ENCODE measurements around the gene USP17L18. TPM values are rescaled to one million over a fixed set of nuclear protein-coding genes. Genes with fewer than 3 reads are reported as not detected.

The USP17L18 gene
- not detected in 5 replicates for total RNA-seq (2022; extraction: Qiagen RNA extraction)

GRCh38 chr4:9247953-9248680, at the start of gene USP17L18:
Gene USP17L18, plus strand, starts transcription at chr4:9248630. Its CDS starts 0 bp downstream, at chr4:9248630.

GRCh38 chr4:9210357-9210756, 38.1 kb upstream of the USP17L18 start, which contains the start of gene USP17L10:
Gene USP17L10, plus strand, starts transcription at chr4:9210657. Its CDS starts 0 bp downstream, at chr4:9210657.

GRCh38 chr4:9215105-9215504, 33.3 kb upstream of the USP17L18 start, which contains the start of gene USP17L11:
Gene USP17L11, plus strand, starts transcription at chr4:9215405. Its CDS starts 0 bp downstream, at chr4:9215405.

GRCh38 chr4:9219852-9220251, 28.6 kb upstream of the USP17L18 start, which contains the start of gene USP17L12:
Gene USP17L12, plus strand, starts transcription at chr4:9220152. Its CDS starts 0 bp downstream, at chr4:9220152.

GRCh38 chr4:9224596-9224995, 23.8 kb upstream of the USP17L18 start, which contains the start of gene USP17L13:
Gene USP17L13, plus strand, starts transcription at chr4:9224896. Its CDS starts 0 bp downstream, at chr4:9224896.

GRCh38 chr4:9234085-9234484, 14.3 kb upstream of the USP17L18 start, which contains the start of gene USP17L15:
Gene USP17L15, plus strand, starts transcription at chr4:9234385. Its CDS starts 0 bp downstream, at chr4:9234385.

GRCh38 chr4:9243579-9243978, 4.9 kb upstream of the USP17L18 start, which contains the start of gene USP17L17:
Gene USP17L17, plus strand, starts transcription at chr4:9243879. Its CDS starts 0 bp downstream, at chr4:9243879.

GRCh38 chr4:9253078-9253477, 4.6 kb downstream of the USP17L18 start, which contains the start of gene USP17L19:
Gene USP17L19, plus strand, starts transcription at chr4:9253378. Its CDS starts 0 bp downstream, at chr4:9253378.

GRCh38 chr4:9257824-9258223, 9.4 kb downstream of the USP17L18 start, which contains the start of gene USP17L20:
Gene USP17L20, plus strand, starts transcription at chr4:9258124. Its CDS starts 0 bp downstream, at chr4:9258124.

GRCh38 chr4:9262572-9262971, 14.1 kb downstream of the USP17L18 start, which contains the start of gene USP17L21:
Gene USP17L21, plus strand, starts transcription at chr4:9262872. Its CDS starts 0 bp downstream, at chr4:9262872.

GRCh38 chr4:9267319-9267718, 18.9 kb downstream of the USP17L18 start, which contains the start of gene USP17L22:
Gene USP17L22, plus strand, starts transcription at chr4:9267619. Its CDS starts 0 bp downstream, at chr4:9267619.

Other genes with a start within 250 kb of the USP17L18 start
- not detected in 5 replicates for gene FAM90A26, start 78.2 kb upstream of the USP17L18 start, total RNA-seq (2022; extraction: Qiagen RNA extraction)
- gene USP17L10, start 38.0 kb upstream of the USP17L18 start, total RNA-seq (2022; extraction: Qiagen RNA extraction) = not detected in 5 replicates
- gene USP17L11, start 33.2 kb upstream of the USP17L18 start, total RNA-seq (2022; extraction: Qiagen RNA extraction) = not detected in 5 replicates
- gene USP17L12, start 28.5 kb upstream of the USP17L18 start, total RNA-seq (2022; extraction: Qiagen RNA extraction) = not detected in 5 replicates
- gene USP17L13, start 23.7 kb upstream of the USP17L18 start, total RNA-seq (2022; extraction: Qiagen RNA extraction) = not detected in 5 replicates
- gene USP17L15, start 14.2 kb upstream of the USP17L18 start, total RNA-seq (2022; extraction: Qiagen RNA extraction) = not detected in 5 replicates
- not detected in 5 replicates for gene USP17L17, start 4.8 kb upstream of the USP17L18 start, total RNA-seq (2022; extraction: Qiagen RNA extraction)
- gene USP17L19, start 4.7 kb downstream of the USP17L18 start, total RNA-seq (2022; extraction: Qiagen RNA extraction) = not detected in 5 replicates
- not detected in 5 replicates for gene USP17L20, start 9.5 kb downstream of the USP17L18 start, total RNA-seq (2022; extraction: Qiagen RNA extraction)
- gene USP17L21, start 14.2 kb downstream of the USP17L18 start, total RNA-seq (2022; extraction: Qiagen RNA extraction) = not detected in 5 replicates
- gene USP17L22, start 19.0 kb downstream of the USP17L18 start, total RNA-seq (2022; extraction: Qiagen RNA extraction) = not detected in 5 replicates
- gene USP17L24, start 76.5 kb downstream of the USP17L18 start, total RNA-seq (2022; extraction: Qiagen RNA extraction) = not detected in 5 replicates
- not detected in 5 replicates for gene USP17L25, start 81.3 kb downstream of the USP17L18 start, total RNA-seq (2022; extraction: Qiagen RNA extraction)
- not detected in 5 replicates for gene USP17L26, start 86.0 kb downstream of the USP17L18 start, total RNA-seq (2022; extraction: Qiagen RNA extraction)
- not detected in 5 replicates for gene USP17L5, start 90.8 kb downstream of the USP17L18 start, total RNA-seq (2022; extraction: Qiagen RNA extraction)
- gene USP17L27, start 95.5 kb downstream of the USP17L18 start, total RNA-seq (2022; extraction: Qiagen RNA extraction) = not detected in 5 replicates
- not detected in 5 replicates for gene USP17L28, start 100.3 kb downstream of the USP17L18 start, total RNA-seq (2022; extraction: Qiagen RNA extraction)
- gene USP17L29, start 105.0 kb downstream of the USP17L18 start, total RNA-seq (2022; extraction: Qiagen RNA extraction) = not detected in 5 replicates
- gene USP17L30, start 114.5 kb downstream of the USP17L18 start, total RNA-seq (2022; extraction: Qiagen RNA extraction) = not detected in 5 replicates
- not detected in 5 replicates for gene DEFB131A, start 195.8 kb downstream of the USP17L18 start, total RNA-seq (2022; extraction: Qiagen RNA extraction)

All from A549 treated with Hydrocortisone at 1 μM for 4 hours (cell line).